ENCODE measurements around the gene CCDC144A.
"Not testable (repeated sequence)": the region's sequence is repeated elsewhere in the genome, so short reads cannot be mapped to it uniquely, and the experiment has no call there.

GRCh38 chr17:16683290-16684138 lies 6.5 kb upstream of the CCDC144A start:
- not testable (repeated sequence) for TF ChIP-seq CTCF (conservative IDR thresholded peaks at IDR 0.05 in 1 of 2, IDR thresholded peaks at IDR 0.05 in 1 of 2; ENCODE audit: extremely low read depth in 1 of 2, insufficient read depth in 1 of 2, low read depth in 1 of 2, low read length in 2 of 2); EZH2 (IDR thresholded peaks at IDR 0.05; ENCODE audit: borderline replicate concordance, low read length)

Data from mammary epithelial cell (primary cell).